Skeletal muscle tissue (tissue), 4 donors: ENCODE measurements around the gene PML. TPM values are rescaled to one million over a fixed set of nuclear protein-coding genes. Genes with fewer than 3 reads are reported as not detected.
"Not testable (repeated sequence)": the region's sequence is repeated elsewhere in the genome, so short reads cannot be mapped to it uniquely, and the experiment has no call there.

Experiments
- H3K27ac ChIP-seq: one replicate; pipeline ENCODE4 v1.7.0; 2013; ENCODE audit warnings: mild to moderate bottlenecking, low read depth, low read length, inconsistent platforms
- H3K27me3 ChIP-seq, 3 donors: one replicate each; pipeline ENCODE4 v1.7.0; 2013; ENCODE audit warnings: low read length in 3 of 3; ENCODE audit not compliant: control insufficient read depth in 3 of 3, insufficient read depth in 3 of 3
- H3K36me3 ChIP-seq, 3 donors: one replicate each; pipeline ENCODE4 v1.7.0; 2013; ENCODE audit warnings: low read length in 3 of 3; ENCODE audit not compliant: control insufficient read depth in 3 of 3, insufficient read depth in 3 of 3
- H3K4me1 ChIP-seq, 3 donors: one replicate each; pipeline ENCODE4 v1.7.0; 2013; ENCODE audit warnings: low read length in 3 of 3, mild to moderate bottlenecking in 3 of 3; ENCODE audit not compliant: control insufficient read depth in 3 of 3, insufficient read depth in 3 of 3
- H3K4me3 ChIP-seq, 3 donors: one replicate each; pipeline ENCODE4 v1.7.0; 2013; ENCODE audit warnings: low read length in 3 of 3
- H3K9ac ChIP-seq, 3 donors: one replicate each; pipeline ENCODE4 v1.7.0; 2013; ENCODE audit warnings: low read length in 3 of 3, mild to moderate bottlenecking in 3 of 3, moderate library complexity in 2 of 3, low read depth in 1 of 3
- H3K9me3 ChIP-seq, 3 donors: one replicate each; pipeline ENCODE4 v1.7.0; 2013; ENCODE audit warnings: low read length in 3 of 3; ENCODE audit not compliant: control insufficient read depth in 3 of 3
- total RNA-seq: library from RNA; depleted of rRNA; stranded (reverse); fragments of >200 nt; gene quantifications from one replicate; pipeline ENCODE4 v1.2.3, GENCODE V29; 2014
- donor health status: Osteomylitis.

Gene PML
- total RNA-seq, 1 donor from 2014 or later, result 14.1 TPM

- H3K4me3 ChIP-seq, H3K4me1 ChIP-seq, H3K27me3 ChIP-seq, H3K27ac ChIP-seq, H3K36me3 ChIP-seq, H3K9me3 ChIP-seq, H3K9ac ChIP-seq: not testable (repeated sequence)
These were observed 70.3 kb downstream of the PML start for GRCh38 chr15:74064822-74065221.

- not testable (repeated sequence) for H3K4me1 ChIP-seq, H3K27ac ChIP-seq, H3K4me3 ChIP-seq, H3K36me3 ChIP-seq, H3K27me3 ChIP-seq, H3K9me3 ChIP-seq, H3K9ac ChIP-seq
These were observed 71.3 kb downstream of the PML start for GRCh38 chr15:74065684-74066411.

GRCh38 chr15:74071645-74072044 is 77.1 kb downstream of the PML start:
- H3K4me1 ChIP-seq, H3K9me3 ChIP-seq, H3K27ac ChIP-seq, H3K27me3 ChIP-seq, H3K4me3 ChIP-seq, H3K9ac ChIP-seq, H3K36me3 ChIP-seq: not testable (repeated sequence)

- H3K4me1 ChIP-seq, H3K27ac ChIP-seq, H3K27me3 ChIP-seq, H3K36me3 ChIP-seq, H3K9me3 ChIP-seq, H3K9ac ChIP-seq, H3K4me3 ChIP-seq: not testable (repeated sequence)
These were observed 77.6 kb downstream of the PML start for GRCh38 chr15:74072132-74072531.

GRCh38 chr15:74072614-74073337 is 78.3 kb downstream of the PML start:
- not testable (repeated sequence) for H3K4me1 ChIP-seq, H3K4me3 ChIP-seq, H3K27ac ChIP-seq, H3K9ac ChIP-seq, H3K27me3 ChIP-seq, H3K36me3 ChIP-seq, H3K9me3 ChIP-seq

GRCh38 chr15:74075781-74076180 is 81.3 kb downstream of the PML start:
- H3K4me3 ChIP-seq, H3K4me1 ChIP-seq, H3K9ac ChIP-seq, H3K27ac ChIP-seq, H3K36me3 ChIP-seq, H3K9me3 ChIP-seq, H3K27me3 ChIP-seq: not testable (repeated sequence)

GRCh38 chr15:74082450-74082849 is 87.9 kb downstream of the PML start, which contains the start of gene GOLGA6A:
Gene GOLGA6A, minus strand, starts transcription at chr15:74082550. Its CDS starts 41 bp downstream, at chr15:74082509.
- H3K9me3 ChIP-seq, H3K27me3 ChIP-seq, H3K4me3 ChIP-seq, H3K4me1 ChIP-seq, H3K36me3 ChIP-seq, H3K27ac ChIP-seq, H3K9ac ChIP-seq: not testable (repeated sequence)

GRCh38 chr15:74094567-74094966 is 100.1 kb downstream of the PML start:
- not testable (repeated sequence) for H3K27me3 ChIP-seq, H3K4me1 ChIP-seq, H3K9me3 ChIP-seq, H3K36me3 ChIP-seq, H3K4me3 ChIP-seq, H3K27ac ChIP-seq, H3K9ac ChIP-seq

GRCh38 chr15:74095610-74096009 is 101.1 kb downstream of the PML start:
- not testable (repeated sequence) for H3K9ac ChIP-seq, H3K4me3 ChIP-seq, H3K27me3 ChIP-seq, H3K4me1 ChIP-seq, H3K27ac ChIP-seq, H3K36me3 ChIP-seq, H3K9me3 ChIP-seq

GRCh38 chr15:74096753-74097474 is 102.4 kb downstream of the PML start:
- not testable (repeated sequence) for H3K9me3 ChIP-seq, H3K27me3 ChIP-seq, H3K4me3 ChIP-seq, H3K9ac ChIP-seq, H3K4me1 ChIP-seq, H3K36me3 ChIP-seq, H3K27ac ChIP-seq
